ENCODE measurements around the gene TTBK2. TPM values are rescaled to one million over a fixed set of nuclear protein-coding genes. Genes with fewer than 3 reads are reported as not detected.

The TTBK2 gene
- total RNA-seq, 1 donor from 2014 or later, result 8.8 TPM

GRCh38 chr15:42759093-42759492, 161.5 kb downstream of the TTBK2 start:
- H3K9me3 ChIP-seq, result peaks cover 6% of the 10 kb centered on the region
- H3K4me3 ChIP-seq, result no peak overlapping the region
- no peak overlapping the region for H3K27ac ChIP-seq
- intact Hi-C loops (cut with DNase I), result no loop called here
- TF ChIP-seq POLR2A (IDR thresholded peaks at IDR 0.05) (no peak), POLR2AphosphoS5 (IDR thresholded peaks at IDR 0.05; ENCODE audit: insufficient read depth in 1 of 2, low read depth in 1 of 2) (no peak)
- TF ChIP-seq, protein P1, sequence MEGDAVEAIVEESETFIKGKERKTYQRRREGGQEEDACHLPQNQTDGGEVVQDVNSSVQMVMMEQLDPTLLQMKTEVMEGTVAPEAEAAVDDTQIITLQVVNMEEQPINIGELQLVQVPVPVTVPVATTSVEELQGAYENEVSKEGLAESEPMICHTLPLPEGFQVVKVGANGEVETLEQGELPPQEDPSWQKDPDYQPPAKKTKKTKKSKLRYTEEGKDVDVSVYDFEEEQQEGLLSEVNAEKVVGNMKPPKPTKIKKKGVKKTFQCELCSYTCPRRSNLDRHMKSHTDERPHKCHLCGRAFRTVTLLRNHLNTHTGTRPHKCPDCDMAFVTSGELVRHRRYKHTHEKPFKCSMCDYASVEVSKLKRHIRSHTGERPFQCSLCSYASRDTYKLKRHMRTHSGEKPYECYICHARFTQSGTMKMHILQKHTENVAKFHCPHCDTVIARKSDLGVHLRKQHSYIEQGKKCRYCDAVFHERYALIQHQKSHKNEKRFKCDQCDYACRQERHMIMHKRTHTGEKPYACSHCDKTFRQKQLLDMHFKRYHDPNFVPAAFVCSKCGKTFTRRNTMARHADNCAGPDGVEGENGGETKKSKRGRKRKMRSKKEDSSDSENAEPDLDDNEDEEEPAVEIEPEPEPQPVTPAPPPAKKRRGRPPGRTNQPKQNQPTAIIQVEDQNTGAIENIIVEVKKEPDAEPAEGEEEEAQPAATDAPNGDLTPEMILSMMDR (IDR thresholded peaks at IDR 0.05), result no peak
- DNase-seq (ENCODE audit: extremely low spot score in 2 of 2), result no peak
- H3K36me3 ChIP-seq, result peaks cover 0 to 7% of the 10 kb centered on the region in 2 donors
- no peaks in the 10 kb centered on the region for H3K27me3 ChIP-seq
- H3K4me1 ChIP-seq, result no peaks in the 10 kb centered on the region

GRCh38 chr15:42750306-42750705, 170.3 kb downstream of the TTBK2 start:
- Histone ChIP-seq H3K9me3 (peaks cover 6% of the 10 kb centered on the region), H3K4me1 (no peaks in the 10 kb centered on the region), H3K36me3 (peaks cover 0 to 24% of the 10 kb centered on the region in 2 donors), H3K4me3 (no peak overlapping the region), H3K27ac (no peak overlapping the region), H3K27me3 (no peaks in the 10 kb centered on the region)
- DNase-seq (ENCODE audit: extremely low spot score in 2 of 2), result no peak
- no peak for TF ChIP-seq POLR2AphosphoS5 (IDR thresholded peaks at IDR 0.05; ENCODE audit: insufficient read depth in 1 of 2, low read depth in 1 of 2)
- TF ChIP-seq, protein P1 (IDR thresholded peaks at IDR 0.05), result no peak
- no peak for TF ChIP-seq POLR2A (IDR thresholded peaks at IDR 0.05)
- intact Hi-C loops (cut with DNase I), result no loop called here

GRCh38 chr15:42749266-42749665, 171.3 kb downstream of the TTBK2 start:
- Histone ChIP-seq H3K27me3 (no peaks in the 10 kb centered on the region), H3K27ac (no peak overlapping the region), H3K4me3 (no peak overlapping the region), H3K4me1 (no peaks in the 10 kb centered on the region), H3K36me3 (peaks cover 0 to 26% of the 10 kb centered on the region in 2 donors), H3K9me3 (peaks cover 6% of the 10 kb centered on the region)
- no peak for TF ChIP-seq POLR2A (IDR thresholded peaks at IDR 0.05)
- TF ChIP-seq, protein P1 (IDR thresholded peaks at IDR 0.05), result no peak
- no peak for TF ChIP-seq POLR2AphosphoS5 (IDR thresholded peaks at IDR 0.05; ENCODE audit: insufficient read depth in 1 of 2, low read depth in 1 of 2)
- intact Hi-C loops (cut with DNase I), result no loop called here
- DNase-seq (ENCODE audit: extremely low spot score in 2 of 2), result no peak

DNA sequence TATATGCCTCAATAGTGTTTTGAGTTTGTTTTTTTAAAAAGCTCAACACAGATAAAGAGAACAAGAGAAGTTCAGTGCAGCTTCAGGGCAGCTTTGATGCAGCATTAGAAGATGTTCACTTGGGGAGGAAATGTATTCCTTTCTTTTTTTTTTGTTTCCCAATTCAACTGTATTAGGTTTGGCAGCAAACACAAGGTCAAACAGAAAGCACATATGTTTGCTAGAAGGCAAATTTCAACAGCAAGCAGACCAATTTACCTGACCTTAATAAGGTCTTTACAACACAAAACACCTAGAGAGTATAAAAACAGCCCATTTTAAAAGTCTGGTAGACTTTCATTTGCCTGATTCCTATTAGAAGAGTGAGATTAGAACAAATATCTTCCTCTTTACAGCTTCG, 176.4 kb downstream of the TTBK2 start:
- H3K36me3 ChIP-seq, result peaks cover 0 to 8% of the 10 kb centered on the region in 2 donors
- H3K27ac ChIP-seq, result no peak overlapping the region
- intact Hi-C loops (cut with DNase I), result no loop called here
- TF ChIP-seq POLR2A (IDR thresholded peaks at IDR 0.05) (no peak), POLR2AphosphoS5 (IDR thresholded peaks at IDR 0.05; ENCODE audit: insufficient read depth in 1 of 2, low read depth in 1 of 2) (no peak)
- TF ChIP-seq, protein P1 (IDR thresholded peaks at IDR 0.05), result no peak
- H3K4me3 ChIP-seq, result no peak overlapping the region
- no peak for DNase-seq (ENCODE audit: extremely low spot score in 2 of 2)
- H3K27me3 ChIP-seq, result no peaks in the 10 kb centered on the region
- H3K9me3 ChIP-seq, result no peaks in the 10 kb centered on the region
- no peaks in the 10 kb centered on the region for H3K4me1 ChIP-seq

DNA sequence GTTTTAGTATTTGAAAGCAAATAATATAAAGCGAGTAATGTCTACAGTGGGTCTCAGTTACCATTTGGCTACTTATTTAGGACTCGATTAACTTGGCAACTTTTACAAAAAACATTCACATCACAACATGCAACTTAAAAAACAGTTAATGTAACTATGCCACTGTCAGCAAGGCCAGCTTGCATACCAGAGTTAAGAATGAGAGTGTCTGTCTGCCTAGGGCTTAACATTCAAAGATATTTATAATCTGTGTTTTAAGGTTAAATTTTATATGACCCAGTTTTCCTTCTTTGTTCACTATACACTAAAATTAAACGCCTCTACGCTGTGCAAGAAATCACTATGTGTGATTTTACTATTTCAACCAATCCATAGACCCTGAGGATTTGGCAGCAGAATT, 178.4 kb downstream of the TTBK2 start:
- TF ChIP-seq, protein P1 (IDR thresholded peaks at IDR 0.05), result no peak
- TF ChIP-seq POLR2A (IDR thresholded peaks at IDR 0.05) (no peak), POLR2AphosphoS5 (IDR thresholded peaks at IDR 0.05; ENCODE audit: insufficient read depth in 1 of 2, low read depth in 1 of 2) (no peak)
- DNase-seq (ENCODE audit: extremely low spot score in 2 of 2), result no peak
- no peak overlapping the region for H3K4me3 ChIP-seq
- peaks cover 0 to 8% of the 10 kb centered on the region in 2 donors for H3K36me3 ChIP-seq
- peaks cover 6% of the 10 kb centered on the region for H3K4me1 ChIP-seq
- intact Hi-C loops (cut with DNase I), result no loop called here
- no peaks in the 10 kb centered on the region for H3K27me3 ChIP-seq
- H3K9me3 ChIP-seq, result no peaks in the 10 kb centered on the region
- no peak overlapping the region for H3K27ac ChIP-seq
